Neural cell (in vitro differentiated cells): ENCODE results near the gene KRTAP10-7.

ENCODE experiments used
- CTCF ChIP-seq: fragments of 450-650 bp; IDR thresholded peaks from 2 replicates; pipeline ENCODE4 v1.5.1; 2014; ENCODE audit warnings: antibody characterized with exemption, mild to moderate bottlenecking, moderate library complexity; ENCODE audit not compliant: poor library complexity, severe bottlenecking
- EZH2 ChIP-seq: fragments of 200-600, 300-800 bp; shearing (Covaris generic), sonication (generic); IDR thresholded peaks from 2 replicates; pipeline ENCODE4 v1.6.1; 2014; ENCODE audit warnings: antibody characterized with exemption, low read length, borderline replicate concordance, mild to moderate bottlenecking; ENCODE audit not compliant: insufficient read depth, poor library complexity, severe bottlenecking
- MXI1 ChIP-seq: fragments of 450-650 bp; conservative IDR thresholded peaks from 2 replicates; pipeline ENCODE4 v1.6.1; 2014; ENCODE audit warnings: antibody characterized with exemption, mild to moderate bottlenecking; ENCODE audit not compliant: poor library complexity, severe bottlenecking
- POLR2AphosphoS5 ChIP-seq: IDR thresholded peaks from 2 replicates; pipeline ENCODE4 v1.6.1; 2012
- RAD21 ChIP-seq: fragments of 450-650 bp; conservative IDR thresholded peaks from 2 replicates; pipeline ENCODE4 v1.6.1; 2014; ENCODE audit warnings: antibody characterized with exemption, mild to moderate bottlenecking, moderate library complexity
- REST ChIP-seq: IDR thresholded peaks from 2 replicates; pipeline ENCODE4 v1.6.1; 2012; ENCODE audit warnings: borderline replicate concordance
- SMC3 ChIP-seq: fragments of 450-650 bp; conservative IDR thresholded peaks from 2 replicates; pipeline ENCODE4 v1.6.1; 2014; ENCODE audit warnings: antibody characterized with exemption, mild to moderate bottlenecking, moderate library complexity; ENCODE audit not compliant: poor library complexity
- TAF1 ChIP-seq: IDR thresholded peaks from 2 replicates; pipeline ENCODE4 v1.6.1; 2012; ENCODE audit warnings: low read depth

GRCh38 chr21:44614161-44614631 is 13.8 kb downstream of the KRTAP10-7 start:
- TF ChIP-seq MXI1 (no peak), CTCF (no peak), SMC3 (no peak), EZH2 (no peak), POLR2AphosphoS5 (no peak), TAF1 (no peak), REST (no peak), RAD21 (no peak)
